Gastrocnemius medialis (tissue), 4 donors: ENCODE measurements around the gene IFT81.

ENCODE experiments used
- POLR2A ChIP-seq, 2 donors: fragments of 450-650 bp; IDR thresholded peaks; one replicate each; pipeline ENCODE4 v1.6.1; 2017; ENCODE audit warnings: antibody characterized with exemption in 2 of 2, mild to moderate bottlenecking in 2 of 2, moderate library complexity in 2 of 2
- TF ChIP-seq, protein P1 (sequence below), 5 experiments: fragments of 450-650 bp in 3 of 5; fragments of 200-600 bp in 2 of 5; sonication (generic) in 2 of 5; IDR thresholded peaks in 4 of 5; conservative IDR thresholded peaks in 1 of 5; 1 replicate in 4 of 5; 2 replicates in 1 of 5; pipeline ENCODE4 v1.5.1; 2016 to 2019; ENCODE audit warnings: antibody characterized with exemption in 5 of 5, mild to moderate bottlenecking in 3 of 5, moderate library complexity in 3 of 5

DNA sequence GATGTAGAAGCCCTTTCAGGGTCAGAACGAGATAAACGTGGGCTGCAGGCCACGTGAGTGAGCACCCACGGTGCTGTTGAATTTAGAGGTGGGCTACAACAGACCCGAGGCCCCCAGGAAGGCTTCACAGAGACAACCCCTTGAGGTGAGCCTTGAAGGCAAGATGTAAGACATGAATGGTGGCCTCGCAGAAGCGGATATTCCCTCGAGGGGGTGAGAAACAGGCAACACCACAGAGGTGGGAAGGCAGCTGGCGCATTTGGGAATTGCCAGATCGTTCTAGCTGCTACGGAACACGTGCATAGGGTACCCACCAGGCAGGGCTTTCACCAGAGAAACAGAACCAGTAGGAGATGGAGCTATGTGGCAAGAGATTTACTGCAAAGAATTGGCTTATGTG lies 134.3 kb downstream of the IFT81 start:
- TF ChIP-seq, protein P1, sequence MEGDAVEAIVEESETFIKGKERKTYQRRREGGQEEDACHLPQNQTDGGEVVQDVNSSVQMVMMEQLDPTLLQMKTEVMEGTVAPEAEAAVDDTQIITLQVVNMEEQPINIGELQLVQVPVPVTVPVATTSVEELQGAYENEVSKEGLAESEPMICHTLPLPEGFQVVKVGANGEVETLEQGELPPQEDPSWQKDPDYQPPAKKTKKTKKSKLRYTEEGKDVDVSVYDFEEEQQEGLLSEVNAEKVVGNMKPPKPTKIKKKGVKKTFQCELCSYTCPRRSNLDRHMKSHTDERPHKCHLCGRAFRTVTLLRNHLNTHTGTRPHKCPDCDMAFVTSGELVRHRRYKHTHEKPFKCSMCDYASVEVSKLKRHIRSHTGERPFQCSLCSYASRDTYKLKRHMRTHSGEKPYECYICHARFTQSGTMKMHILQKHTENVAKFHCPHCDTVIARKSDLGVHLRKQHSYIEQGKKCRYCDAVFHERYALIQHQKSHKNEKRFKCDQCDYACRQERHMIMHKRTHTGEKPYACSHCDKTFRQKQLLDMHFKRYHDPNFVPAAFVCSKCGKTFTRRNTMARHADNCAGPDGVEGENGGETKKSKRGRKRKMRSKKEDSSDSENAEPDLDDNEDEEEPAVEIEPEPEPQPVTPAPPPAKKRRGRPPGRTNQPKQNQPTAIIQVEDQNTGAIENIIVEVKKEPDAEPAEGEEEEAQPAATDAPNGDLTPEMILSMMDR (IDR thresholded peaks at IDR 0.05 in 4 of 5, conservative IDR thresholded peaks at IDR 0.05 in 1 of 5): no peak
- no peak for TF ChIP-seq POLR2A (IDR thresholded peaks at IDR 0.05)
